H4 (cell line): Measurements from ENCODE around the gene PTPRR. TPM values are rescaled to one million over a fixed set of nuclear protein-coding genes. Genes with fewer than 3 reads are reported as not detected.
"Not testable (repeated sequence)": the region's sequence is repeated elsewhere in the genome, so short reads cannot be mapped to it uniquely, and the experiment has no call there.

ENCODE experiments used
- DNase-seq: peaks from one replicate; pipeline ENCODE4 v3.0.0-alpha.2; 2015; ENCODE audit warnings: low spot score
- total RNA-seq: library from RNA; depleted of rRNA; stranded (reverse); fragments of >200 nt; shearing (Covaris generic); gene quantifications from 2 replicates; pipeline ENCODE4 v1.2.3, GENCODE V29; 2014

Gene PTPRR
- total RNA-seq, 1 experiment from 2014 or later, result 1.3 TPM

DNA sequence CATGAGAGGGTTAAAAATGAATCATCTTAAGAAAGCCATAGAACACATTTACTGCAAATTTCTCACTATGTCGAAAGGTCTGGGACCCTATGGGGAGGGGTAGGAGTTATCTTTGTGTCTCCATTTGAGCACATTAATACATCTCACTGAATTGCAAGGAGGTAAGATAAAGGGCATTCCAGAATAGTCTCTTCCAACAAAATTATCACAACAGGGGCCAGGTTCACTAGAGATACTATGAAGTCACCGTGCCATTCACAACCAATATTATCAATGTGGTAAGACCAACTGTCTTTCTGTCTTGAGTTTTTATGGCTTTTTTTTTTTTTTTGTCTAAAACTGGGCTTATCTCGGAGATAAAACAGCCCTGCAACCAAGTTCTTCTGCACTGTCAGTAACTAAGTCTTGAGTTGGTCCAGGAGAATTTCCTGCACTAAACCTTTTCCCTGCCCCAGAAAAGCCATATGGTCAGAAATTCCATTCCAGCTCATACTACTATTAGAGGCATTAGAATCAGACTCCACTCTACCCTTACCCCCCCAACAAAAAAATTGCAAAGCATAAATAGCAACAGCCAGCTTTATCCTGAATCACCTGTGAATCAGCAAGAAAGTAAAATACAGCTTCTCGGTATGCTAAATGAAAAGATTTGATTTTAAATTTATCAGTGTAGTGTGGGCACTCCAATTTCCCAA is 79.7 kb downstream of the PTPRR start:
- no peak for DNase-seq

DNA sequence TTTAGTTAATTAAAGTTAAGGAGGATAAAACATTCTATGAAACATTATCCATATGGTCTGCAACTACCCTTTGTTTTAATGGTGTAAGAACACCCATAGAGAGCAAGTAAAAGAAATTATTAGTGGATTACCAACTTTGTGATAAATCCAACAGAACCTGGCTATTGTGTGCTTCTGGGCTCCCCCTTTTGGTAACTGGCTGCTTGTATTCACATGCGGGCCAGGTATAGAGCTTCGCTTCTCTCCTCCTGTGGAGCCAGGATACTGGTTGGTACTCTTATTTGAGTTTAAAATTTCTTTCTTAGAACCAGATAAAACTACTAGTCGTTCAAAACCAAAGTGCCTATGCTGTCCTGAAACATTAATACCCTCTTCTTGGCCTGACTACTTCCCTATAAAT is 81.0 kb downstream of the PTPRR start:
- no peak for DNase-seq

DNA sequence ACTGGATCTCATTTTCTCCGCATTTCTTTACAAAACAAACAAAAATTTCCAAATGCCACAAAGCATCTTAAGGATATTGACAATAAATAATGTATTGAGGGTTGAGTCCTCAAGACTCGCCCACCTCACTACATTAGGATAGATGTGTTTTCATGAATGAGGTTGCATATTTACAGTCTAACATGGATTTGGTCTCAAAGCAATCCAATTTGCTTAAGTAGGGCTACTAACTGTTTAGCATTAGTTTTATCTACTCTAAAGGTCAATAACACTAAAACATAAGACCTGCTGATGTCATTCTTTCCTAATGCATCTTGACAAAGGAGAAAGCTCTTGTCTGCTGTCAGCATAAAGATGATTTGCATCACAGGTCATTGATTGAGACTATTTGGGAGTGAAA is 82.4 kb downstream of the PTPRR start:
- no peak for DNase-seq

GRCh38 chr12:70837026-70837425 is 83.5 kb downstream of the PTPRR start:
- DNase-seq, result no peak

DNA sequence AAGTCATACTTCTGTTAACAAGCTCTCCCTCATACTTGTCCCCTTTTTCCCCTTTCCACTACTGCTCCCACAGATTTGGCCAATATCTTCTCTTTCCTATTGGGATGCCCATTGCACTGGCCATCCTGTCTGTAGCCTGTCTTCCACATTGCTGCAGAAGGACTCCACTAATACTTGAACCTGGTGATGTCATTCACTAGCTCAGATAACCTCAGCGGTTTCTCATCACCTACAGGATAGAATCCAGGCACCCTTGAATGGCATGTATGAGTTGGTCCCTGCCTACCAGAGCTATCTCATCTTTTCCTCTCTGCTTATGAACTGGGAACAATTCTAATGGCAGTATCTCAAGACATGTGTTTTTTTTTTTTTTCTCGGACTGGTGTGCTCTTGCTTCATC is 84.6 kb downstream of the PTPRR start:
- DNase-seq, result no peak

DNA sequence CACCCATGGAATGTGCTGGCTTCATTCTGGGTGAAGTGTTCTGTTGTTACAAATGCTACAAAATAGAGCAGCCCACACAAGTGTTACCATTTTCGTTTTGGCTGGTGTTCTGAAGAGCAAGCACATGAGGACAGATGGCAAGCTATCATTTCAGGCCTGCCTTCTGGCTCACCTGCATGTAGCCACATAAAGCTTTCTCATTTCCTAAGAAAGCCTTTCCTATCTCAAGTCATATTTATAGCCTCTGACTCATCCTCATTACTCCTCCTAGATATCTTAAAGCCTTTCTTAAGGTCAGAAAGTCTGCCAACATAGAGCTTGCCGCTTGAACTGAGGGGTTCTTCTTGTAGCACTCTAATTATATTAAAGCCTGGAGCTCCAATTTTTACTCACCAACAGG is 89.0 kb downstream of the PTPRR start:
- DNase-seq, result no peak

DNA sequence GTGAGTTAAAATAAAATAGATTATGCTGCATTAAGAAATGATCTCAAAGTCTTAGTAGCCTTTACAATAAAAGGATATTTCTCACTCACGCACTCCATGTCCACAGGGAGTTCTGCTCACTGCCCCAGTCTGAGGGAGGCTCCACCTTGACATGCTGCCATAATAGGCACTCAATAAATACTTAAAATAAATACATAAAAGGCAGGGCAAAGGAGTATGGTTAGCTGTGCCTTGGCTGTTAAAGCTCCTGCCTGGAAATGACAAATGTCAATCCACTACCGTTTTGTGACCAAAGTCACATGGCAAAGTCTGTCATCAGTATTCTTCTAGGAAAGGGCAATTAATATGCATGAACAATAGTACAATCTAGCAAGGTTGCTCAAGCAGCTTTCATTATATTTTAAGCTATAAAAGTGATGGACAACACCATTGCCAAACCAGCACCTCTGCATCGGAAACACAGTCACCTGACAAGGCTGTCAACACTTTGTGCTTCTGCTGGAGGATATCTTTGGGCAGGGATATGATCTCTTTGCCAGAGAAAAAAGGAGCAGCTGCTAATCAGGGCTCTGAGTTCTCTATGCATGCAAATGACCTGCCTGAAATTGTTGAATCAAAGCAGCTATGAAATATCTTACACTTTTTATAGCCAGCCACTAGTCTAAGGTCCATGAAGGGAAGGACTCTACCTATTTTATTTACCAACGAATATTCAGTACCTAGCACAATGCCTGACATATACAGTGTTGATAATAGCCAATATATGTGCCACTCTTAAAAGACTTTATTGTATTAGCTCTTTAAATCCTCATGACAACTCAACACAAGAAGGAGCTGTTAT is 90.1 kb downstream of the PTPRR start:
- DNase-seq, result no peak

DNA sequence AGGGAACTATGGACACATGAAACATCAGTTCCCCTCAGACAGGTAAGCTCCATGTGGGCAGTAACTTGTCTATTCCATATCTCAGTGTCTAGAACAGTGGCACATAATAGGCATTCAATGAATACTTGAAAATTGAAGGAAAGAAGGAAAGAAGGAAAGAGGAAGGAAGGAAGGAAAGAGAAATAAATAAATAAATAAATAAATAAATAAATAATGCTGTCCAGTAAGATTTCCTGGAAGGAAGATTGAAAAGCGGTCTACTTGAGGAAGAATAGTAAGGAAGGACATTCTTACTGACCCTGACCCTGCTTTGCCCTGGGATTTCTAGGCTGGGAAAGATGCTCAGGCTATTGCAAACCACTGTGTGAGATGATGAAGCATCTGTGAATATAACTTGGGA is 91.5 kb downstream of the PTPRR start:
- DNase-seq, result no peak

- no peak for DNase-seq
These were observed 92.2 kb downstream of the PTPRR start for GRCh38 chr12:70828351-70828750.

DNA sequence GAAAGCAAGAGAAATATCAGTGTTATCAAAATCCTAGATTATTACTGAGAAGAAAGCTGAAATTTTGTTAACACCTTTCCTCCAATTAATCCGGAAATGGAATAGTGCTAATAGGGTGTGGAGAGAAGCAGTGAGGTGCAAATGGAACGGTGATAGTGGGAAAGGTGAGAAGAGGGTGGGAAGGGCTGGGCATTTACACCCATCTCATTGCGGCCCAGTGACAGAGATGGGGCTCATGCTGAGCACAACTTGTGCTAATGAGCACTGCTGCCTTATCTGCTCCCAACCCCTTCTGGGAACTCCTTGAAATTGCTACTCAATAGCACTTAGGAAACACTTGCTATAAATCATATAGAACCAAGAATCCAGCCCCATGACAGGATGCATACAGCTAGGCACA is 94.4 kb downstream of the PTPRR start:
- no peak for DNase-seq

- DNase-seq, result no peak
These were observed 96.0 kb downstream of the PTPRR start for GRCh38 chr12:70824511-70824910.

DNA sequence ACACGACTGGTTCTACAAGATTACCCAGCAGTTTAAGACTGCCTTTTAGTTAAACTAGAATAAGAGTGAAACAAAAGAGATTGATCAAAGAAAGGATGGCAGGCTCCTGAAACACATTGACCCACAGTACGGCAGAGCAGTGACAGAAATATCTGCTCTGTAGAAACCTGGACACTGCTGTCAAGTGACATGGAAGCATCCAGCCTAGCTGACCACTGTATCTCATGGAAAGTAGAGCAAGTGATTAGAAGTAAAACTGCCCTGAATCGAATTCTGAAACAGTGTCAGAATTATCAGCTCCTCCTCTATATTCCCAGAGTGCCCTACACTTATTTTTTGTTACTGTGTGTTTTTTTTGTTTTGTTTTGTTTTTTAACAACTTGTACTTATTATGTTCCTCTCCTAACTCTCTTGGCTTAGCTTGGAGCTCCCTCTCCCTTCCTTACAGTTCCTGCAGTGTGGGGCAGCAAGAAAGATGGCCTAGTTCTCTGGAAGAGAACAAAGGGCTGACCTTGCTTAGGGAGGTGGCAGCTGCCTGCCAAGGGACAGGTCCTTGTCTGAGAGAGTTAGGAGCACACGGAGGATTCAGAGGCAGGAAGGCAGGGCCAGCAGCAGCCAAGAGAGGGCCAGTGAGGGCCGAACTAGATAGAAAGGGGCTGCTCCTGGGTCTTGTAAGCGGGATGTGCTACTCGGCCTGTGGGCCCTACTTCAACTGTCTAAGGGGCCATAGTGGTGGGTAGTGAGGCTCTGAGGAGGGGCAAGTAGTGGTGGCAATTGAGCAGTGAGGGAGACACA is 97.2 kb downstream of the PTPRR start:
- no peak for DNase-seq

DNA sequence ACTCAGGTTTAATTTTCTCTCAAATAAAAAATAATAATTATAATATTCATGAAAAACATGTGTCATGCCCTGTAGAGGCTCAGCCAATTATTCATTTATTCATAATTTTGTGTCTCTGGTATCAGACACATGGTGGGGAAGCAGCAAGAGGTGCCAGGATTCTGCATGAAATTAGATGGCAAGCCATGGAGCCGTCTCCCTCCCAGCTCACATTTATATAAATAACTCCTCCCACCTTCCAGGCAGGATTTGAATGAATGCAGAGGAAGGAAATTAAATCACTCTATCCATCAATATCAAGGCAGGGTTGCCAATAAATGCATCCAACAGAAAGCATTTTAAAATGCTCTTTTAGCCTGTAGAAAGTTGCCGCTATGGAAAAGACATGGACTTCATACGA is 98.1 kb downstream of the PTPRR start:
- no peak for DNase-seq

- DNase-seq, result no peak
These were observed 104.6 kb downstream of the PTPRR start for GRCh38 chr12:70815971-70816391.

- DNase-seq, result no peak
These were observed 105.5 kb downstream of the PTPRR start for GRCh38 chr12:70815056-70815455.

GRCh38 chr12:70813559-70813958 is 107.0 kb downstream of the PTPRR start:
- no peak for DNase-seq

DNA sequence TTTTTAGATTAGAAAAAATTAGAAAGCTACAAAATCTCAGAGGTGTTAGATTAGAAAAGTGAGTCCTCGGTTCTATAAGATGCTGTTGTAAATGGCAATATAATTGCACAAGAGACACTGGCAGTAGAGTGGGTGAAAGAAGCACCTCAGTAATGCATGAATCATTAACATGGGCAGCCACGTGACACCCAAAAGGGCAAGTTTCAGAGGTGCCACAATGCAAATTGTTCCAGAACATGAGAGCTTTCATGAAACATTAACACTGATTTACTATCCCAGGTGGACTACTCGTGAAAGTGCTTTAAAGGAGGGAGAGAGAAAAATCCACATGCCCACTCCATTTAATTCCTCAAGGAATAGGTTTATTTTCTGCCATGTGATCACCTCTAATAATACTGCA is 108.4 kb downstream of the PTPRR start:
- DNase-seq, result no peak

DNA sequence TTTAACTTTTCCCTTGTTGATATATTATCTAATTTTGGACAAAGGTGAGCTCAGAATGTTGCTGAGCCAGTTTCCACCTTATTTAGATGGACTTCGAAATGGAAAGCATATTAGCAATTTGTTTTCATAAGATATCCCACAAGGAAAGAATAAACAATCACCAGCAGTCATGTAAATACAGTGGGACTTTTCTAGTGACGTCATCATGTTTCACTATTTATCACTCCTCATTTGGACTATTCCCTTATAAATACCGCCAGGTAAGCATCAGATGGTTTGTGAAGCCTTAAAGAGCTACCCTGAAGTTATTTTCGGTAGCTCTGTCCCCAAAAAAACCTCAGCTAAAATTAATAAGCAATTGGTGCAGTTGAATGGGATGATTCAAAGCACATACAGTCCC is 110.7 kb downstream of the PTPRR start:
- DNase-seq, result no peak

DNA sequence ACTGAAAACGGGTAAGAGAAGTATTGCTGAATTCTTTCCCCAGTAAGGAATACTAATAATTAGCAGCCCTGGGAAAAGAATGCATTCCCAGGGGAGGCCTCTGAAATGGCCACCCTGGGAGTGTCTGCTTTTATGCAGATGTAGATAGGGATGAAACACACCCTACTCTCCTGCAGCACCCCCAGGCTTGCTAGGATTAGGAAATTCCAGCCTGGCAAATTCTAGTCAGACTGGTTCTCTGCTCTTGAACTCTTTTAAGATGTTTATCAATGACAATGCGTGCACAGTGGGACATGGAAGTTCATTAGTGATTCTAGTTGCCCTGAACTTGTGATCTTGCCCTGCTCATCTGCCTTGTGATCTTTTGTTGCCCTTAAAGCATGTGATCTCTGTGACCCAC is 112.5 kb downstream of the PTPRR start:
- DNase-seq, result not testable (repeated sequence)

- no peak for DNase-seq
These were observed 113.7 kb downstream of the PTPRR start for GRCh38 chr12:70806827-70807226.

DNA sequence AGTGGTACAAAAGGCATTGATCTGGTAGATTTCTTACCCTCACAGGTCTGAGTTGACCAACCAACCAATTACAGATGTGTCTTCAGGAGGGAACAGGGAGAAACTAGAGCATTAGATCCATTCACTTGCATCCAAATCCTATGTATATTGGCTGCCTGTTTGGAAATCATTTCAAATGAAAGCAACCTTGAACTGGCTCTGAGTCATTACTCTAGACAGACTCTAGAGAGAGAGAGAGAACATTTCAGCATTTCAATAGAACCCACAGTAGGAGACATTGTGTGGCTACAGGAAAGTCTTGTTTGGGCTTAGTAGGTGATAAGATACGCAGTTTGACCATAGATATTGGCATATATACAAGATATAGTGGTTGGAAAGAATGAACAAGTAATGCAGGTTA is 114.5 kb downstream of the PTPRR start:
- no peak for DNase-seq

DNA sequence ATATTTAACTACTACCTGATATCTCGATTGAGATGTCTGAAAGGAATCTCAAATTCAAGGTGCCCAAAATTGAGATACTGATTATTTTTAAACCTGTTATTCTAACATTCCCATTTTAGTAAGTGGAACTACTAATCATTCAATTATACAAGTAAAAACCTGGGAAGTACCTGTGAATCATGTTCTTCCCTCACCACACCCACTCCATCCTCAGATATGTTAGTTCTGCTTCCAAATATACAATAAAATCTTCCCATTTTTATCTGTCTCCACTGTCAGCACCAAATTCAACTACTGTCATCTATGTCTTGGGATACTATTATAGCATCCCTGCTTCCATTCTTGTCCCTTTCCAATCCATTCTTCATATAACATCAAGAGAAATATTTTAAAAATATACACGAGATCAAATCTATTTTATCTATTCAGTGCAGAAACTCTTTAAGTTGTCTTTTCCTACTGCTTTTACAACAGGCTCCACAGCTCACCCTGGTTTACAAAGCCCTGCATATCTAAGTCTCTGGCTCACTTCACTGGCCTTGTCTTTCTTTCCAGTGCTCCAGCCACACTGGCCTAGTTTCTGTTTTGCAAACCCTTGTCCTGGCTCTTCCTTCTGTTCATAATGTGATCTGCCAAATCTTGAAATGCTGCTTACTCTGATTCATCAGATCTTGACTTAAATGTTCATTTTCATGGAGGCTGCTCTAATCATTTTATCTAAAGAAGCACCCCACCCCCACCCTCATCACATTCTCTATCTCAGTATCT is 122.3 kb downstream of the PTPRR start:
- DNase-seq, result no peak
